ENCODE data around the gene WWC2. TPM values are rescaled to one million over a fixed set of nuclear protein-coding genes. Genes with fewer than 3 reads are reported as not detected.

WWC2 gene
- total RNA-seq, 1 experiment from 2014 or later: 80.3 TPM

DNA sequence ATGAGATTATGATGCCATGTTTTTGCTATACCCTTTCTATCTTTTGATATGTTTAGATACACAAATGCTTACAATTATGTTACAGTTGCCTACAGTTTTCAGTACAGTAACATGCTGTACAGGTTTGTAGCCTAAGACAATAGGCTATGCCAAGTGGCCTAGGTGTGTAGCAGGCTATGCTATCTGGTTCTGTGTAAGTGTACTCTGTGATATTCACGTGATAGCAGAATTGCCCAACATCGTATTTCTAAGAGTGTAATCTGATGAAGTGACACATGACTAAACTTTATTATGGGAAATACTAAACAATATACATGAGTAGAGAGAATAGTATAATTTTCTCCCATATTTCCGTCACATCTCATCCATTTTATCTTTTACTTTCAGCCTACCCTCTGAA, 124.0 kb downstream of the WWC2 start:
- ChIA-PET POLR2A (no interaction called here), CTCF (no interaction called here)
- H3K27ac ChIP-seq (ENCODE audit: low read length): no peak overlapping the region
- no peaks in the 10 kb centered on the region for H3K9me3 ChIP-seq (ENCODE audit: control insufficient read depth, insufficient read depth, low read depth, low read length)
- TF ChIP-seq, protein P1, sequence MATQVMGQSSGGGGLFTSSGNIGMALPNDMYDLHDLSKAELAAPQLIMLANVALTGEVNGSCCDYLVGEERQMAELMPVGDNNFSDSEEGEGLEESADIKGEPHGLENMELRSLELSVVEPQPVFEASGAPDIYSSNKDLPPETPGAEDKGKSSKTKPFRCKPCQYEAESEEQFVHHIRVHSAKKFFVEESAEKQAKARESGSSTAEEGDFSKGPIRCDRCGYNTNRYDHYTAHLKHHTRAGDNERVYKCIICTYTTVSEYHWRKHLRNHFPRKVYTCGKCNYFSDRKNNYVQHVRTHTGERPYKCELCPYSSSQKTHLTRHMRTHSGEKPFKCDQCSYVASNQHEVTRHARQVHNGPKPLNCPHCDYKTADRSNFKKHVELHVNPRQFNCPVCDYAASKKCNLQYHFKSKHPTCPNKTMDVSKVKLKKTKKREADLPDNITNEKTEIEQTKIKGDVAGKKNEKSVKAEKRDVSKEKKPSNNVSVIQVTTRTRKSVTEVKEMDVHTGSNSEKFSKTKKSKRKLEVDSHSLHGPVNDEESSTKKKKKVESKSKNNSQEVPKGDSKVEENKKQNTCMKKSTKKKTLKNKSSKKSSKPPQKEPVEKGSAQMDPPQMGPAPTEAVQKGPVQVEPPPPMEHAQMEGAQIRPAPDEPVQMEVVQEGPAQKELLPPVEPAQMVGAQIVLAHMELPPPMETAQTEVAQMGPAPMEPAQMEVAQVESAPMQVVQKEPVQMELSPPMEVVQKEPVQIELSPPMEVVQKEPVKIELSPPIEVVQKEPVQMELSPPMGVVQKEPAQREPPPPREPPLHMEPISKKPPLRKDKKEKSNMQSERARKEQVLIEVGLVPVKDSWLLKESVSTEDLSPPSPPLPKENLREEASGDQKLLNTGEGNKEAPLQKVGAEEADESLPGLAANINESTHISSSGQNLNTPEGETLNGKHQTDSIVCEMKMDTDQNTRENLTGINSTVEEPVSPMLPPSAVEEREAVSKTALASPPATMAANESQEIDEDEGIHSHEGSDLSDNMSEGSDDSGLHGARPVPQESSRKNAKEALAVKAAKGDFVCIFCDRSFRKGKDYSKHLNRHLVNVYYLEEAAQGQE (IDR thresholded peaks at IDR 0.05; ENCODE audit: insufficient read depth in 1 of 2, low read depth in 2 of 2, low read length in 1 of 2): no peak
- TF ChIP-seq, protein P2, sequence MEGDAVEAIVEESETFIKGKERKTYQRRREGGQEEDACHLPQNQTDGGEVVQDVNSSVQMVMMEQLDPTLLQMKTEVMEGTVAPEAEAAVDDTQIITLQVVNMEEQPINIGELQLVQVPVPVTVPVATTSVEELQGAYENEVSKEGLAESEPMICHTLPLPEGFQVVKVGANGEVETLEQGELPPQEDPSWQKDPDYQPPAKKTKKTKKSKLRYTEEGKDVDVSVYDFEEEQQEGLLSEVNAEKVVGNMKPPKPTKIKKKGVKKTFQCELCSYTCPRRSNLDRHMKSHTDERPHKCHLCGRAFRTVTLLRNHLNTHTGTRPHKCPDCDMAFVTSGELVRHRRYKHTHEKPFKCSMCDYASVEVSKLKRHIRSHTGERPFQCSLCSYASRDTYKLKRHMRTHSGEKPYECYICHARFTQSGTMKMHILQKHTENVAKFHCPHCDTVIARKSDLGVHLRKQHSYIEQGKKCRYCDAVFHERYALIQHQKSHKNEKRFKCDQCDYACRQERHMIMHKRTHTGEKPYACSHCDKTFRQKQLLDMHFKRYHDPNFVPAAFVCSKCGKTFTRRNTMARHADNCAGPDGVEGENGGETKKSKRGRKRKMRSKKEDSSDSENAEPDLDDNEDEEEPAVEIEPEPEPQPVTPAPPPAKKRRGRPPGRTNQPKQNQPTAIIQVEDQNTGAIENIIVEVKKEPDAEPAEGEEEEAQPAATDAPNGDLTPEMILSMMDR (IDR thresholded peaks at IDR 0.05): no peak
- TF ChIP-seq TCF7L2 (IDR thresholded peaks at IDR 0.05; ENCODE audit: low read depth, low read length) (no peak), POLR2AphosphoS5 (IDR thresholded peaks at IDR 0.05; ENCODE audit: low read depth, low read length) (no peak), SIN3A (IDR thresholded peaks at IDR 0.05; ENCODE audit: borderline replicate concordance, insufficient read depth, low read depth, low read length) (no peak)
- ATAC-seq (no peak), DNase-seq (ENCODE audit: low read depth, low spot score) (no peak)
- no peak overlapping the region for H3K4me3 ChIP-seq (ENCODE audit: low read depth in 2 of 2, low read length in 2 of 2)
- intact Hi-C loops (cut with micrococcal nuclease; ENCODE audit: unreplicated experiment): no loop called here
- no peaks in the 10 kb centered on the region for H3K27me3 ChIP-seq (ENCODE audit: control insufficient read depth, insufficient read depth, low read length)
- in situ Hi-C loops (cut with HindIII; ENCODE audit: low pct_unique_long_range_greater_than_20kb, low sequenced_read_pairs): no loop called here
- no peaks in the 10 kb centered on the region for H3K4me1 ChIP-seq (ENCODE audit: control insufficient read depth, insufficient read depth, low read length)
- no TSS peak for BruUV-seq (replicated peaks)
- 0 out of 2 replicates have a peak, but pooled peaks cover 2% of the 10 kb centered on the region for H3K36me3 ChIP-seq (ENCODE audit: control insufficient read depth, insufficient read depth, low read length)

DNA sequence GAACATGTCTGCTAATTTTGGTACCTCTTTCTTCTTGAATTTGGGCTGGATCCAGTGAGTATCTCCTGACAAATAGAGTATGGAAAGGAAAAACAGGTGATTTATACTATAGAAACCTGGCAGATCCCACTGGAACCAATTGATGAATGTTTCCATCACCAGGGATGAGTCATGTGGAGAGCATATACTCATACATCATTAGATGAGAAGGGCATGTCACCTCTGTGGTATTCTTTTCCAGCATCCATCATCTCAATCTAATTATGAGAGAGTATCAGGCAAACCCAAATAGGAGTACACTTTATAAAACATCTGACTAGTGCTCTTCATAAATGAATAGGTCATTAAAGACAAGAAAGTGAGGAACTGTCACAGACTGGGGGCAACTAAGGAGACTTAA, 130.3 kb downstream of the WWC2 start:
- no TSS peak for BruUV-seq (replicated peaks)
- CTCF ChIA-PET: no interaction called here
- TF ChIP-seq POLR2AphosphoS5 (IDR thresholded peaks at IDR 0.05; ENCODE audit: low read depth, low read length) (no peak), SIN3A (IDR thresholded peaks at IDR 0.05; ENCODE audit: borderline replicate concordance, insufficient read depth, low read depth, low read length) (no peak), TCF7L2 (IDR thresholded peaks at IDR 0.05; ENCODE audit: low read depth, low read length) (no peak)
- TF ChIP-seq, protein P2 (IDR thresholded peaks at IDR 0.05): no peak
- TF ChIP-seq, protein P1 (IDR thresholded peaks at IDR 0.05; ENCODE audit: insufficient read depth in 1 of 2, low read depth in 2 of 2, low read length in 1 of 2): no peak
- H3K36me3 ChIP-seq (ENCODE audit: control insufficient read depth, insufficient read depth, low read length): 0 out of 2 replicates have a peak, but pooled peaks cover 2% of the 10 kb centered on the region
- POLR2A ChIA-PET: no interaction called here
- ATAC-seq (no peak), DNase-seq (ENCODE audit: low read depth, low spot score) (no peak)
- no peak overlapping the region for H3K4me3 ChIP-seq (ENCODE audit: low read depth in 2 of 2, low read length in 2 of 2)
- intact Hi-C loops (cut with micrococcal nuclease; ENCODE audit: unreplicated experiment): no loop called here
- no peaks in the 10 kb centered on the region for H3K27me3 ChIP-seq (ENCODE audit: control insufficient read depth, insufficient read depth, low read length)
- H3K27ac ChIP-seq (ENCODE audit: low read length): no peak overlapping the region
- H3K4me1 ChIP-seq (ENCODE audit: control insufficient read depth, insufficient read depth, low read length): no peaks in the 10 kb centered on the region
- in situ Hi-C loops (cut with HindIII; ENCODE audit: low pct_unique_long_range_greater_than_20kb, low sequenced_read_pairs): no loop called here
- H3K9me3 ChIP-seq (ENCODE audit: control insufficient read depth, insufficient read depth, low read depth, low read length): no peaks in the 10 kb centered on the region
